H7 (cell line): Measurements from ENCODE around the gene ARID3A. TPM values are rescaled to one million over a fixed set of nuclear protein-coding genes. Genes with fewer than 3 reads are reported as not detected.

Source experiments
- DNase-seq: peaks from one replicate; pipeline ENCODE4 v3.0.0; 2012
- H3K27me3 ChIP-seq: 2 replicates; pipeline ENCODE4 v1.6.0; 2011; ENCODE audit warnings: mild to moderate bottlenecking, low read length; ENCODE audit not compliant: control insufficient read depth, insufficient read depth
- H3K36me3 ChIP-seq: replicated peaks from 2 replicates; pipeline ENCODE4 v1.5.1; 2011; ENCODE audit warnings: low read length; ENCODE audit not compliant: control insufficient read depth, insufficient read depth
- H3K4me3 ChIP-seq: 2 replicates; pipeline ENCODE4 v1.5.1; 2011; ENCODE audit warnings: low read depth, mild to moderate bottlenecking, control low read depth, low read length, moderate library complexity; ENCODE audit not compliant: insufficient read depth
- total RNA-seq: library from RNA; depleted of rRNA; stranded (reverse); fragments of >200 nt; shearing (Covaris generic); gene quantifications from 2 replicates; pipeline ENCODE4 v1.2.3, GENCODE V29; 2014

The ARID3A gene
- total RNA-seq, 1 experiment from 2014 or later: 85.4 TPM

- DNase-seq: no peak
- Histone ChIP-seq H3K36me3 (peaks cover 3% of the 10 kb centered on the region; the same call in 1 of the 2 replicates), H3K27me3 (peaks cover 13% of the 10 kb centered on the region; the same call in 1 of the 2 replicates), H3K4me3 (no peak overlapping the region)
Observed at GRCh38 chr19:993361-993830, 67.6 kb downstream of the ARID3A start.

DNA sequence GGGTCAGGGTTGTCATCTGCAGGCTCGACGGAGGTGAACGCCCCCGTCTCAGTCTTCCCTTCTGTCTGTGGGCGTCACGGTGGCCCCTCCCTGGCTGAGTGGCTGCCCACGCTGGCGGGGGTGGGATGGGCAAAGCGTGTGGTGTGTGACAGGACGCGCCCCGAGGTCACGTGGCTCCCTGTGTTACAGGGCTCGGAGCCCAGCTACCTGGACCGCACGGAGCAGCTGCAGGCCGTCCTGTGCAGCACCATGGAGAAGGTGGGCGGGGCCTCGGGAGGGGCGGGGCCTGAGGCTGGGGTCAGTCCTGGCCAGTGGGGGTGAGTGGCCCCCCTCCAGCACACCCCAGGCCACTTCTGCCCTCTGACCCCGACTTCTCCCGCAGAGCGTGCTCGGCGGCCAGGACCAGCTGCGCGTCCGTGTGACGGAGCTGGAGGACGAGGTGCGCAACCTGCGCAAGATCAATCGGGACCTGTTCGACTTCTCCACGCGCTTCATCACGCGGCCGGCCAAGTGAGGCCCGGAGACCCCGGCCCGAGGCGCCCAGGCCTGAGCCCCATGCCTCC is 68.1 kb downstream of the ARID3A start:
- Histone ChIP-seq H3K27me3 (peaks cover 15% of the 10 kb centered on the region; the same call in 1 of the 2 replicates), H3K36me3 (peaks cover 3% of the 10 kb centered on the region; the same call in 1 of the 2 replicates), H3K4me3 (no peak overlapping the region)
- peak; percentile 86 for DNase-seq

- peaks cover 20% of the 10 kb centered on the region for H3K27me3 ChIP-seq
- H3K4me3 ChIP-seq: no peak overlapping the region
- DNase-seq: no peak
- peaks cover 3% of the 10 kb centered on the region; the same call in 1 of the 2 replicates for H3K36me3 ChIP-seq
Observed at GRCh38 chr19:994516-994915, 68.7 kb downstream of the ARID3A start.

DNA sequence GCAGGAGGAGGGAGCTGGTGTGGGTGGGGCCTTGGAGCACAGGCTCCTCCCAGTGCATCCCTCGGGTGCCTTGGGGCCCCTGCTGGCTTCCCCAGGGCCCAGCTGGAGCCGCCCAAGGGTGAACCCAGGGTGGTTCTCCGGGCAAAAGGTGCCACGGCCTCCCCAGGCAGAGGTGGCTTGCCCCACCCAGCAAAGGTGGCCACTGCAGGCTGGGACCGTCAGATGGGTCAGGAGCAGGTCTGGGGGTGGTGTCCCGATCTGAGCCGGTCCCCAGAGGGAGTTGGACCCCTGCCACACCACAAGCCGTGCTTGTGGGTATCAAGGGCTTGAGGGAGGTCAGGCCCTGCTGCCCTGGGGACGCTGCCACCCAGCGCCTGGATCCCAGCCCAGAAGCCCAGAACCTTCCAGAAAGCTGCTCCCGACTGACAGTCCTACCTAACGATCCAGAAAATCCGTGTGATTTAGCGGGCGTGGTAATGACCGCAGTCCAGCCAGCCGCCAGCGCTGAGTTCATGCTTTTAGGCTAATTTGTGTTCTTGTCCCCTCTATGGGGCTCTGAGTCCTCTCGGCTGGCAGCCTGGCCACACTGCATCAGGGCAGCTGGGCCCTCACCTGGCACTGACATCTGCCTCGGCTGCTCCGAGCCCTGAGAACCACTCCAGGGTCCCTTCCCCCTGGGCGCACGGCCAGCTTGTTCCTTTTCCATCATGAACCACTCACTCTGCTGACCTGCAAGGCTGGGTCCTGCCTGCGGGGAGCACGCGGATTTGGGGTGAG is 69.4 kb downstream of the ARID3A start:
- H3K4me3 ChIP-seq: no peak overlapping the region
- no peak for DNase-seq
- peaks cover 1% of the 10 kb centered on the region; the same call in 1 of the 2 replicates for H3K36me3 ChIP-seq
- H3K27me3 ChIP-seq: peaks cover 22% of the 10 kb centered on the region

DNA sequence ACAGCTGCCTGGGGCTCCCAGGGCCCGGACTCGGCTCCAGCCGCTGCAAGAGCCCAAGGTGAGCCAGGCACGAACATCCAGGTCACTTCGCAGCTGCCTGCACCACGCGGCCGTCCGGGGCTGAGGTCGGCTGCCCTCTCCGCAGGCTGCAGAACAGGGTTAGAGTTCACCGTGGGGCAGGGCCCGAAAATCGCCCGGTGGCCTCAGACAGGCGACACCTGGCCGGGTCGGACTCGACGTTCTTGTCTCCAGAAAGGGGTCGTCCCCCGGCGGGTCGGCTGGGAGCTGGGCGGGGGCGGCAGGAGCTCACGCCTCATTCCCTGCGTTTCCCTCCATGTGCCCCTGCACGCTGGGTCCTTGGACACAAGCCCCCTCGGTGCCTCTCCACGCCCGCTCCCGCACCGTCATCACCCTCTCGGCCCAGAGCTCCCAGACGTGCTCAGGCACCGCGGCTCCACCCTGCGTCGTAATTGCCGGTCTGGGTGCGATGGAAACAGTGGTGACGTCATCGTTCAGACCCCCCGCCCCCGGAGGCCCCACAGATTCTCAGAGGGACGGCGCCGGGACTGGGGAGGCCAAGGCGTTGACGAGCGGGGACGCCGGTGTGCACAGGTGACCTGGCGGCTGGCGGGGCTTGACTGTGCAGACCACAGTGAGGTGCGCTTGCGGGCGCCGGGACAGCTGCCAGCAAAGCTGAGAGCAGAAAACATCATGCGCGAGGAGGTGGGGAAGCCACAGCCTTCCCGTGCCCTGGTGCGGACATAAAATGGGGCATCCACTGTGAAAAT is 70.4 kb downstream of the ARID3A start:
- peaks cover 30% of the 10 kb centered on the region for H3K27me3 ChIP-seq

DNA sequence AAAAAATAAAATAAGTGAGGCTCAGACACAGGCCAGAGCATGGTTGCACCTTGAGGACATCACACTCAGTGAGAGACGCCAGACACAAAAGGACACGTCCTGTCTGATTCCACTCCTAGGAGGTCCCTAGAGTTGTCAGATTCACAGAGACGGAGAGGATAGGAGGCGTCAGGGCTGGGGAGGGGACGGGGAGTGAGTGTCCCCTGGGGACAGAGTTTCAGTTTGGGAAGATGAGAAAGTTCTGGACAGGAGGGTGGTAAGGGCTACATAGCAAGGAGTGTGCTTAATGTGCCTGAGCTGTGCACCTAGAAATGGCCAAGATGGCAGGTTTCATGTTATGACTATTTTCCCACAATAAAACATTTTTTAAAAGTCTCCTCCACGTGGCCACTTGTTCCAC is 72.2 kb downstream of the ARID3A start:
- peaks cover 33% of the 10 kb centered on the region for H3K27me3 ChIP-seq

More for the DNA sequence above, 70.4 kb downstream of the ARID3A start:
- peak; percentile 90 for DNase-seq
- Histone ChIP-seq H3K36me3 (no peaks in the 10 kb centered on the region), H3K4me3 (peak overlapping the region; percentile 18)

GRCh38 chr19:999379-999719 is 73.5 kb downstream of the ARID3A start:
- Histone ChIP-seq H3K4me3 (no peak overlapping the region), H3K27me3 (peaks cover 33% of the 10 kb centered on the region), H3K36me3 (no peaks in the 10 kb centered on the region)
- no peak for DNase-seq

More for the DNA sequence above, 72.2 kb downstream of the ARID3A start:
- Histone ChIP-seq H3K36me3 (no peaks in the 10 kb centered on the region), H3K4me3 (no peak overlapping the region)
- no peak for DNase-seq

DNA sequence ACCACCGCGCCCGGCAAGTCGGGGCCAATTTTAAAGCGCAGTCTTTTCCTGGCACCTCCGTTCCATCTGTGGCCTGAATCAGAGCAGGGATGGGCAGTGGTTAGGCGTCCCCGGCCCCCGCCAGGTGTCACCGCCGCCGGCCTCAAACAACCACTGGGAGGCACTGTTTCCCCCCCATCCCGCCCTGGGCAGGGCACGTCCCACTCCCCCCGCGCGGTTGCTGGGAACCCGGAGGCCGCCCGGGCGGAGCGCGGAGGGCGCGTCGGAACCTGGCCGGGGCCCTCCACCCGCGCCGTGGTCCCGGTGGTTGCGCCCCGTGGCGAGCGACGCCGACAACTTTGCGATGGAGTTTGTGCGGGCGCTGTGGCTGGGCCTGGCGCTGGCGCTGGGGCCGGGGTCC is 74.3 kb downstream of the ARID3A start, which contains the start of gene GRIN3B:
TSS of gene GRIN3B (plus strand) at position 325 of the 400 bp plus-strand sequence. CDS start at position 344, 19 bp downstream.
- peaks cover 33% of the 10 kb centered on the region for H3K27me3 ChIP-seq
- H3K4me3 ChIP-seq: peak within 1 kb of the TSS; percentile 41

GRCh38 chr19:1000591-1001537 is 75.0 kb downstream of the ARID3A start:
- Histone ChIP-seq H3K27me3 (peaks cover 33% of the 10 kb centered on the region), H3K4me3 (peak overlapping the region; percentile 25), H3K36me3 (no peaks in the 10 kb centered on the region)
- DNase-seq: peak; percentile 94

More for the DNA sequence above, 74.3 kb downstream of the ARID3A start, which contains the start of gene GRIN3B:
- peak; percentile 99 for DNase-seq
- no peaks in the 10 kb centered on the region for H3K36me3 ChIP-seq

DNA sequence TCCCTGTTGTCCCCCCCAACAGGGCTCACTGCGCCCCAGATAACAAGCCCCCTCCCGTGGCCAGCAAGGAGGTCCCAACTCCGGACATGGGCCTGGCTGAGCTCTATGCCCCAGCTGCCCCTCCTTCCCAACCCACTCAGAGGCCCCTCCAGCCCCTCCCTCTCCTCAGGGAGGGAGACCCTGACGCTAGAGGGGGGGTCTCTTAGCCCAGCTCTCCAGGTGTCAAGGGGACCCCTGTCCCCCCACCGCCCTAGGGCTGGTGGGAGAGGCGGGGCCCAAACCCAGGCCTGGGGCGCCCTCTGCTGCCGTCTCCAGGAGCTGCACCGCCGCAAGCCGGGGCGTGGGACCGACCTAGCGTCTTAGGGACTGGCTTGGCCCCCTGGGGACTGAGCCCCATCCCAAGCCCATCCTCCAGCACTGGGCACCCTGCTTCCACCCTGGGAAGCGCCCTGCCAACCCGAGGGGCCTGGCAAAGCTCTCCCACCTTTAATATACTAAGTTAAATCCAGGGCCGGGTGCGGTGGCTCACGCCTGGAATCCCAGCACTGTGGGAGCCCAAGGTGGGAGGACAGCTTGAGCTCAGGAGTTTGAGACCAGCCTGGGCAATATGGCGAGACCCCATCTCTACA is 75.8 kb downstream of the ARID3A start:
- Histone ChIP-seq H3K36me3 (no peaks in the 10 kb centered on the region), H3K27me3 (peaks cover 25% of the 10 kb centered on the region), H3K4me3 (no peak overlapping the region; the same call in 1 of the 2 replicates)
- DNase-seq: peak; percentile 98

- DNase-seq: no peak
- no peak overlapping the region for H3K4me3 ChIP-seq
- no peaks in the 10 kb centered on the region for H3K36me3 ChIP-seq
- peaks cover 25% of the 10 kb centered on the region for H3K27me3 ChIP-seq
Observed at GRCh38 chr19:1002600-1002999, 76.8 kb downstream of the ARID3A start.

- H3K27me3 ChIP-seq: peaks cover 21% of the 10 kb centered on the region
- DNase-seq: no peak
- no peaks in the 10 kb centered on the region for H3K36me3 ChIP-seq
- H3K4me3 ChIP-seq: no peak overlapping the region
Observed at GRCh38 chr19:1003283-1003682, 77.4 kb downstream of the ARID3A start.

GRCh38 chr19:1004204-1004802 is 78.5 kb downstream of the ARID3A start:
- Histone ChIP-seq H3K36me3 (no peaks in the 10 kb centered on the region), H3K4me3 (no peak overlapping the region)
- DNase-seq: peak; percentile 78

More at GRCh38 chr19:1004204-1004802, 78.5 kb downstream of the ARID3A start:
- H3K27me3 ChIP-seq: peaks cover 15% of the 10 kb centered on the region
